Trophoblast cell (in vitro differentiated cells and primary cell): Measurements from ENCODE around the gene ZSCAN25.

Source experiments
- DNase-seq, 2 donors: peaks; one replicate each; pipeline ENCODE4 v3.0.0-alpha.2; 2016
- H2AFZ ChIP-seq: 2 replicates; pipeline ENCODE4 v1.6.1; 2013; ENCODE audit warnings: low read length, moderate library complexity, mild to moderate bottlenecking; ENCODE audit not compliant: insufficient read depth, poor library complexity
- H2AK5ac ChIP-seq: 2 replicates; pipeline ENCODE4 v1.6.1; 2013; ENCODE audit warnings: mild to moderate bottlenecking, low read length
- H2BK120ac ChIP-seq: 2 replicates; pipeline ENCODE4 v1.6.1; 2013; ENCODE audit warnings: low read length, mild to moderate bottlenecking, moderate library complexity; ENCODE audit not compliant: insufficient read depth, poor library complexity
- H2BK12ac ChIP-seq: 2 replicates; pipeline ENCODE4 v1.6.1; 2013; ENCODE audit warnings: mild to moderate bottlenecking, low read length, moderate library complexity
- H2BK5ac ChIP-seq: 2 replicates; pipeline ENCODE4 v1.6.1; 2013; ENCODE audit warnings: low read length, low read depth, moderate library complexity, mild to moderate bottlenecking; ENCODE audit not compliant: poor library complexity
- H3K14ac ChIP-seq: 2 replicates; pipeline ENCODE4 v1.6.1; 2013; ENCODE audit warnings: mild to moderate bottlenecking, low read length
- H3K18ac ChIP-seq: 2 replicates; pipeline ENCODE4 v1.6.1; 2013; ENCODE audit warnings: mild to moderate bottlenecking, low read length
- H3K23ac ChIP-seq: 2 replicates; pipeline ENCODE4 v1.6.1; 2013; ENCODE audit warnings: low read length
- H3K27ac ChIP-seq: 2 replicates; pipeline ENCODE4 v1.5.1; 2013; ENCODE audit warnings: low read depth, mild to moderate bottlenecking, inconsistent platforms, low read length, moderate library complexity
- H3K27me3 ChIP-seq: 2 replicates; pipeline ENCODE4 v1.6.1; 2013; ENCODE audit warnings: inconsistent platforms, mild to moderate bottlenecking, low read length, moderate library complexity; ENCODE audit not compliant: insufficient read depth
- H3K36me3 ChIP-seq, 2 experiments: 1 replicate in 1 of 2; 2 replicates in 1 of 2; pipeline ENCODE4 v1.6.1; 2013; ENCODE audit warnings: low read length in 2 of 2, mild to moderate bottlenecking in 2 of 2, moderate library complexity in 1 of 2; ENCODE audit not compliant: insufficient read depth in 2 of 2, control insufficient read depth in 1 of 2
- H3K4ac ChIP-seq: 2 replicates; pipeline ENCODE4 v1.6.1; 2013; ENCODE audit warnings: low read depth, mild to moderate bottlenecking, low read length, moderate library complexity
- H3K4me1 ChIP-seq, 2 experiments: 1 replicate in 1 of 2; 2 replicates in 1 of 2; pipeline ENCODE4 v1.6.1; 2013; ENCODE audit warnings: low read length in 2 of 2, mild to moderate bottlenecking in 2 of 2, moderate library complexity in 1 of 2; ENCODE audit not compliant: insufficient read depth in 2 of 2, control insufficient read depth in 1 of 2
- H3K4me2 ChIP-seq: 2 replicates; pipeline ENCODE4 v1.6.1; 2013; ENCODE audit warnings: inconsistent platforms, mild to moderate bottlenecking, low read length, moderate library complexity
- H3K4me3 ChIP-seq: 2 replicates; pipeline ENCODE4 v1.5.1; 2013; ENCODE audit warnings: mild to moderate bottlenecking, low read depth, low read length, inconsistent platforms
- H3K79me1 ChIP-seq: one replicate; pipeline ENCODE4 v1.6.1; 2013; ENCODE audit warnings: low read length
- H3K79me2 ChIP-seq: 2 replicates; pipeline ENCODE4 v1.6.1; 2013; ENCODE audit warnings: low read length, mild to moderate bottlenecking; ENCODE audit not compliant: control insufficient read depth, insufficient read depth, poor library complexity
- H3K9ac ChIP-seq: 2 replicates; pipeline ENCODE4 v1.6.1; 2013; ENCODE audit warnings: mild to moderate bottlenecking, low read length
- H3K9me3 ChIP-seq: 2 replicates; pipeline ENCODE4 v1.6.1; 2013; ENCODE audit warnings: low read depth, mild to moderate bottlenecking, control low read depth, inconsistent platforms, low read length; ENCODE audit not compliant: insufficient read depth
- H4K12ac ChIP-seq: 2 replicates; pipeline ENCODE4 v1.6.1; 2013; ENCODE audit warnings: low read depth, mild to moderate bottlenecking, low read length, moderate library complexity
- H4K8ac ChIP-seq: 2 replicates; pipeline ENCODE4 v1.6.1; 2013; ENCODE audit warnings: low read depth, mild to moderate bottlenecking, low read length, moderate library complexity
- H4K91ac ChIP-seq: one replicate; pipeline ENCODE4 v1.6.1; 2013; ENCODE audit warnings: low read depth, mild to moderate bottlenecking, low read length, moderate library complexity
- WGBS: extraction: QIAGEN DNeasy Blood & Tissue Kit; methylation state at CpG from one replicate; pipeline ENCODE4 v1.1.7; 2013; ENCODE audit warnings: missing lambda C conversion rate; ENCODE audit not compliant: insufficient read length, insufficient coverage; ENCODE audit errors: extremely low coverage; 5-methylcytosine and 5-hydroxymethylcytosine counted together

ZSCAN25 gene

DNA sequence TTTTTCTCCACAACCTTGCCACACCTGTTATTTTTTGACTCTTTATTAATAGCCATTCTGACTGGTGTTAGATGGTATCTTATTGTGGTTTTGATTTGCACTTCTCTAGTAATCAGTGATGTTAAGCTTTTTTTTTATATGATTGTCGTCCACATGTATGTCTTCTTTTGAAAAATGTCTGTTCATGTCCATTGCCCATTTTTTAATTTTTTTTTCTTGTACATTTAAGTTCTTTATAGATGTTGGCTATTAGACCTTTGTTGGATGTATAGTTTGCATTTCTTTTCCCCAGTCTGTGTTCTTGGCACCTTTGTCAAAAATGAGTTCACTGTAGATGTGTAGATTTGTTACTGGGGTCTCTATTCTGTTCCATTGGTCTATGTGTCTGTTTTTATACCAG, 28.8 kb downstream of the ZSCAN25 start:
- H3K4ac ChIP-seq = no peak overlapping the region
- no peaks in the 10 kb centered on the region for H3K27me3 ChIP-seq

DNA sequence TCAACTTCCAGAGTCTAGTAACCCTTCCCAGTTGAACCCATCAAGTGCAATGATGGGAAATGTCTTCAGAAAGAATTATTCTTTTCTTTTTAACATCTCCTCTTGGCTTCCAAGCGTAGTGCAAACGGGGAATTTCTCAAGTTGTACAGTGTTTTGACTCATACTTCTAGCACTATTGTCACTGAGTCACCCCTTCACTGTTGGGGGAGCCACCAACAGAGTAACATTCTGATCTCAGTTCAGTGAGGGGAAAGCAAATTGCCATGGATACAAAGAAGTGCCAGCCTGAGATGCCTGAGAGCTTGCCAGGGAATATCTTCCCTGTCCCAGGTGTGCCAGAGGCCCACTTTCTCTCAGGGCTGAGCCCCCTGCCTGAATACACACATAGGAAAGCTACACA, 32.1 kb downstream of the ZSCAN25 start:
- Histone ChIP-seq H3K27ac (no peak overlapping the region), H3K36me3 (peaks cover 0 to 3% of the 10 kb centered on the region in 2 experiments), H2AFZ (no peak overlapping the region), H3K14ac (no peak overlapping the region), H3K79me1 (no peaks in the 10 kb centered on the region), H4K8ac (no peak overlapping the region), H3K23ac (no peak overlapping the region), H2BK12ac (no peak overlapping the region), H3K79me2 (no peaks in the 10 kb centered on the region), H3K27me3 (no peaks in the 10 kb centered on the region), H3K4me3 (no peak overlapping the region), H3K18ac (no peak overlapping the region), H3K9me3 (no peaks in the 10 kb centered on the region), H3K9ac (no peak overlapping the region), H4K91ac (no peak overlapping the region), H3K4ac (no peak overlapping the region), H4K12ac (no peak overlapping the region), H2BK5ac (no peak overlapping the region), H3K4me1 (peaks cover 0 to 3% of the 10 kb centered on the region in 2 experiments), H2BK120ac (no peak overlapping the region), H3K4me2 (no peak overlapping the region), H2AK5ac (no peak overlapping the region)
- no peak for DNase-seq
- WGBS = no CpG with 5 or more reads among the region's 2 CpGs

More for the DNA sequence above, 28.8 kb downstream of the ZSCAN25 start:
- Histone ChIP-seq H4K91ac (no peak overlapping the region), H3K79me1 (no peaks in the 10 kb centered on the region), H3K9me3 (no peaks in the 10 kb centered on the region), H3K4me2 (no peak overlapping the region), H4K12ac (no peak overlapping the region), H3K4me3 (no peak overlapping the region), H3K27ac (no peak overlapping the region), H2BK120ac (no peak overlapping the region), H3K9ac (no peak overlapping the region), H3K36me3 (peaks cover 0 to 3% of the 10 kb centered on the region in 2 experiments), H3K4me1 (no peaks in the 10 kb centered on the region), H3K23ac (no peak overlapping the region), H3K14ac (no peak overlapping the region), H3K79me2 (no peaks in the 10 kb centered on the region), H2AK5ac (no peak overlapping the region), H4K8ac (no peak overlapping the region), H2BK5ac (no peak overlapping the region), H2BK12ac (no peak overlapping the region), H2AFZ (no peak overlapping the region), H3K18ac (no peak overlapping the region)
- no peak for DNase-seq
- WGBS = no CpG with 5 or more reads among the region's 1 CpG

DNA sequence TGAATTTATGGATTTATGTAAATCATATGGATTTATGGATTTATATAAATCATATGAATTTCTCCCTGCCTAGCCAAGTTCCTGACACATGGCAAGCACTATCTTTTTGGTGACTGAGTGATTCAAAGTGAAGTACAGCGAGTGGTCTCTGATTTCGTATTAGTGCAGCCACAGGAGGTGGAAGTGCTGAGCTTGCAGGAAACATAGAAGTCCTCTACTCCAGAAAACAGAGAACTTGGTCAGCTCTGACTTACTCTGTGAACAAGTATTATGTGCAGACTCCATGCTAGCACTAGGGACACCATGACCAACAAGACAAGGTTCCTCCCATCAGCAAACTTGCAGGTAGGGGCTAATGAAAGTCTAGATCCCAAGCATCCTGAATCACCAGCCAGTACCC, 34.5 kb downstream of the ZSCAN25 start:
- no CpG with 5 or more reads among the region's 2 CpGs for WGBS
- no peak for DNase-seq
- no peak overlapping the region for H3K23ac ChIP-seq
- no peaks in the 10 kb centered on the region for H3K27me3 ChIP-seq
- H2AK5ac ChIP-seq = no peak overlapping the region
- H3K36me3 ChIP-seq = no peaks in the 10 kb centered on the region
- no peak overlapping the region for H3K27ac ChIP-seq
- no peak overlapping the region for H2BK5ac ChIP-seq
- H3K14ac ChIP-seq = no peak overlapping the region
- H4K12ac ChIP-seq = no peak overlapping the region
- no peaks in the 10 kb centered on the region for H3K9me3 ChIP-seq
- H3K79me1 ChIP-seq = no peaks in the 10 kb centered on the region
- no peak overlapping the region for H4K91ac ChIP-seq
- no peak overlapping the region for H2BK12ac ChIP-seq
- H3K79me2 ChIP-seq = no peaks in the 10 kb centered on the region
- no peak overlapping the region for H3K18ac ChIP-seq
- no peak overlapping the region for H2BK120ac ChIP-seq
- no peak overlapping the region for H3K4ac ChIP-seq
- H3K4me1 ChIP-seq = peaks cover 0 to 3% of the 10 kb centered on the region in 2 experiments
- H4K8ac ChIP-seq = no peak overlapping the region
- H2AFZ ChIP-seq = no peak overlapping the region
- H3K4me3 ChIP-seq = no peak overlapping the region
- no peak overlapping the region for H3K4me2 ChIP-seq
- H3K9ac ChIP-seq = no peak overlapping the region

DNA sequence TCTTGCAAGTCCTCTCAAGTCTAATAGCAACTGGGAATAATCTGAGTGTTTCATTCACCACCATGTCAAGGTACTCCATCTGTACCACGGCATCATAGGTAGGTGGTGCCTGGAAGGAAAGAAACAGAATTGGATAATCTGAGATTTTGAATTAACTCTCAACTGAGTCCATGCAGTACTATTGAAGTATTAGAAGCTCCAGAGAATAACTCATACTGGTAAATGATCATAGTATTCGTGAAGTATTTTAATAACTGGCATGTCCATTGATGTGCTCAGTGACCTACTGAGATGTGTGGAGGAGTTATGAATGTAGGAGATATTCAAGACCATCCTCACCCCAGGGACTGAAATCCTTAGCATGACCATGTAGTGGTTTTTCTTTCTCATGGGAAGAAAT, 35.9 kb downstream of the ZSCAN25 start:
- H3K4ac ChIP-seq = no peak overlapping the region
- H3K18ac ChIP-seq = no peak overlapping the region
- no peaks in the 10 kb centered on the region for H3K79me1 ChIP-seq
- H3K4me2 ChIP-seq = no peak overlapping the region
- H2AFZ ChIP-seq = no peak overlapping the region
- no peak for DNase-seq
- no peak overlapping the region for H2AK5ac ChIP-seq
- H3K14ac ChIP-seq = no peak overlapping the region
- H3K36me3 ChIP-seq = no peaks in the 10 kb centered on the region
- H3K4me3 ChIP-seq = no peak overlapping the region
- no peak overlapping the region for H3K9ac ChIP-seq
- WGBS = no CpG with 5 or more reads among the region's 2 CpGs
- H4K8ac ChIP-seq = no peak overlapping the region
- H2BK120ac ChIP-seq = no peak overlapping the region
- H4K91ac ChIP-seq = no peak overlapping the region
- H3K4me1 ChIP-seq = peaks cover 0 to 3% of the 10 kb centered on the region in 2 experiments
- no peaks in the 10 kb centered on the region for H3K27me3 ChIP-seq
- H3K27ac ChIP-seq = no peak overlapping the region
- no peak overlapping the region for H2BK12ac ChIP-seq
- H4K12ac ChIP-seq = no peak overlapping the region
- no peak overlapping the region for H3K23ac ChIP-seq
- H3K79me2 ChIP-seq = no peaks in the 10 kb centered on the region
- H3K9me3 ChIP-seq = no peaks in the 10 kb centered on the region
- H2BK5ac ChIP-seq = no peak overlapping the region
